HG02759 (cell line): Measurements from ENCODE around the gene ELF2.
"Not testable (repeated sequence)": the region's sequence is repeated elsewhere in the genome, so short reads cannot be mapped to it uniquely, and the experiment has no call there.

Source experiments
- ATAC-seq: cut with Tn5 transposase; IDR thresholded peaks from one replicate; pipeline ENCODE4 v1.9.1; 2021; ENCODE audit warnings: mild to moderate bottlenecking, moderate library complexity; ENCODE audit not compliant: unreplicated experiment

ELF2 gene

DNA sequence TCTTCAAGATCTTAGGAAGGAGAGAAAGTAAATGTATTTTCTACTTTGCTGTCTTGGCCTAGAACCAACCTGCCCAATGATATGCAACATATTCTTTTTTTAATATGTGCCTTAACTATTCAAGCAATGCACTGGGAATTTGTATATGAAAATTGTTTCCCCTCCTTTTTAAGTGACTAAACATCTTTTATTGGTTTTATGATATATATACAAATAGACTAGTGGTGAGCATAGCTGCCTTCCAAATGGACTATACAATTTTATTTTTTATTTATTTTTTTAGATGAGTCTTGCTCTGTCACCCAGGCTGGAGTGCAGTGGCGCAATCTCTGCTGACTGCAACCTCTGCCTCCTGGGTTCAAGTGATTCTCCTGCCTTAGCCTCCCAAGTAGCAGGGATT, 151.2 kb downstream of the ELF2 start:
- ATAC-seq, result no peak

DNA sequence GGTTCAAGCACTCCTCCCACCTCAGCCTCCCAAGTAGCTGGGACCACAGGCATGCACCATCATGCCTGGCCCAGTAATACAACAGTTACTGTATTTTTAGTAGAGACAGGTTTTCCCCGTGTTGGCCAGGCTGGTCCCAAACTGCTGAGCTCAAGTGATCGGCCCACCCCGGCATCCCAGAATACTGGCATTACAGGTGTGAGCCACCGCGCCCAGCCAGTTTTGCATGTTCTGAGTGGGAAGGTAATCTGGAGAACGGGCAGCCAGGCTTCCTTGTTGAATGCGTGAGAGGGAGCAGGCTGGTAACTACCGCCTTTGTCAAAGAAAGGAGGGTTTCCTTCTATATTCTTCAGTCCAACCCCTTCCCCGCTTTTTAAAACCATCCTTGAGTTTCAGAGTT, 152.3 kb downstream of the ELF2 start:
- ATAC-seq, result no peak

DNA sequence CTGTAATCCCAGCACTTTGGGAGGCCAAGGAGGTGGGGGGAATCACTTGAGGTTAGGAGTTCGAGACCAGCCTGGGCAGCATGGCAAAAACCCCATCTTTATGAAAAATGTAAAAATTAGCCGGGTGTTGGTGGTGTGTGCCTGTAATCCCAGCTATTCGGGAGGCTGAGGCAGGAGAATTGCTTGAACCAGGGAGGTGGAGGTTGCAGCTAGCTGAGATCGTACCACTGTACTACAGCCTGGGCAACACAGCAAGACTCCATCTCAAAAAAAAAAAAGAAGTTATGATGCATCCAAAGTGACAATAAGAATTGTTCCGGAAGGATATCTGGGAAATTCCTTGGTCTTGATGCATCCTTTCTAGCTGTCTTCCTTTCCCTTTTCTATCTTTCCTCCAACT, 154.2 kb downstream of the ELF2 start:
- no peak for ATAC-seq

DNA sequence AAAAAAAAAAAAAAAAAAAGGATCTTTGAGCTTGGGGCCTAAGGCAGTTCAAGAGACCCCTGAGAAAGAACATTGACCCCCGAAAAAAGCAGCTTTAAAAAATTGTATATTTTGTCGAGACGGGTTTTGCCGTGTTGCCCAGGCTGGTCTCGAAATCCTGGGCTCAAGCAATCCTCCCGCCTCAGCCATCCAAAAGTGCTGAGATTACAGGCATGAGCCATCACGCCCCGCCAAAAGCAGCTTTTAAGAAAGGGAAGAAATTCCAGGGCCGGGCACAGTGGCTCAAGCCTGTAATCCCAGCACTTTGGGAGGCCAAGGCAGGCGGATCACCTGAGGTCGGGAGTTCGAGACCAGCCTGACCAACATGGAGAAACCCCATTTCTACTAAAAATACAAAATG, 155.9 kb downstream of the ELF2 start:
- not testable (repeated sequence) for ATAC-seq

DNA sequence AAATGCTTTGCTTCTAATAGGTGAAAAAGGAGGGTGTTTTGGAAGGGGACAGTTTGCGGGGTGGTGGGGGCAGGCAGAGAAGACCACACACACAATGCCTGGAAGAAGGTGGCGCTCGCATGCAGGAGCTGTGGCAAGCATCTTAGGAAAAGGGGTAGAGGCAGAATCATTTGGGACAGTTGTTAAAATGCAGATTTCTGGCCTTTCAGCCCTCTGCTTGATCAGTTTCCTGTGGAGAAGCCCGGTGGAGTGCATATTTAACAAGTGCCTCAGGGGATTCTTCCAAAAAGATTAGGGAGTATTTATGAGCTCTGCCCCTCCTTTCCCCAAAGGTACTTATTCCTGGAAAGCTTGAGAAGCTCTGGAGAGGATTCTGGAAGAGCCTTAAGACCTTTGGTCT, 156.6 kb downstream of the ELF2 start:
- ATAC-seq, result no peak

DNA sequence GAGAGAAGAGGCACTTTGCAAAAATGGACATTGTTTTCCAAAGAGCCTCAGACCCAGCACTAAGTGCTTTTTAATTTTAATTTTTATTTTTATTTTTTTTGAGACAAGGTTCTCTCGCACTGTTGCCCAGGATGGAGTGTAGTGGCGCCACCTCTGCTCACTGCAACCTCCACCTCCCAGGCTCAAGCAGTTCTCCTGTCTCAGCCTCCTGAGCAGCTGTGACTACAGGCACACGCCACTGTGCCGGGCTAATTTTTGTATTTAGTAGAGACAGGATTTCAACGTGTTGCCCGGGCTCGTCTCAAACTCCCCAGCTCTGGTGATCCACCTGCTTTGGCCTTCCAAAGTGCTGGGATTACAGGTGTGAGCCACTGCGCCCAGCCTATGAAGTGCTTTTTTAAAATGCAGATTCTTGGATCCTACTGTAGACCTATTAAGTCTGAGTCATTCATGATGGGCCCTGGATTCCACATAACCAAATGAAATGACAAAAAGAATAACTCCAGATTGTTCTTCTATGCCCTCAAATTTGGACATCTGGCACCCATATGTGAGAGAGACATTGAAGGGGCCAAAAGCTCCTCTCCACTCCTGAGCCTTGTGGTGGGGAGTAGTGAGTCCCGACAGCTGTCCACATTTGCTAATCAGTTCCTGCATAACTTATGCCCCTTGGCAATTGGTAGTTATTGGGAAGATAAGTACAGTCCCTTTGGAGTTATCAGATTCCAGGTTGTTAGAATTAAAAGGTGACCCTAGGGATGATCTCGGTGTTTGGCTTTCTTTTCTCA, 157.9 kb downstream of the ELF2 start:
- no peak for ATAC-seq

DNA sequence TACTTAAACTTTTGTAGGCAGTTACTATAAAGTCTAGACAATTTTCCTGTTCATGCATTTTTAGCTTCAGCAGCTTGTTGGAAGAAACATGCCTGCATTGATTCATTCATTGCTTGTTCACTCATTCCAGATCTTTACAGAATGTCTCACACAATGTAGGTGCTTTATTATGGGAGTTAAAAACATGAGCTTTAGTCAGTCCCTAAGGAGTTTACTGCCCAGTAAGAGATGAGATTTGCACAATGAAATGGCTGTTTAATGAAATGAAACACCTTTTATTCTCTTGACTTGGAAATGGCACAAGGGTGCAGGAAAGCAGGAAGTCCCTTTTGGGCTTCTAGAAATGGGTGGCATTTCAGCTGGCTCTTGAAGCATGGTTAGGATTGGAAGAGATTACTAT, 158.5 kb downstream of the ELF2 start:
- ATAC-seq, result no peak

DNA sequence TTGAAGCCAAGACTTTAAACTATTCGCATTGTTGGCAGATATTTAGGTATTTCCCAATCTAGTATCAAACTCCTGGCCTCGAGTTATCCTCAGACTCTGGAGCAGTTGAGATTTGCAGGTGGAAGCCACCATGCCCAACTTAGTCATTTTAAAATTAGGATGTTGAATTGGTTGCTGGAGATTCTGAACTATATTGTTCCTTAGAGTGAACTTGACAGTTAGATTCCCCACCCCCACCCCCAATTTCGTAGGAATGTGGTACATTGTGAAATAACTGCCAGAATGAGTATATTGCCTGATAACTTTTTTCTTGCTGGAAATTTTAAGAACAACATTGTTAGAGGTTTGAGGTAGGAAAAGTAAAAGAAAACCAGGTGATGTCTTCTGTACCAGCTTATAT, 159.2 kb downstream of the ELF2 start:
- no peak for ATAC-seq

DNA sequence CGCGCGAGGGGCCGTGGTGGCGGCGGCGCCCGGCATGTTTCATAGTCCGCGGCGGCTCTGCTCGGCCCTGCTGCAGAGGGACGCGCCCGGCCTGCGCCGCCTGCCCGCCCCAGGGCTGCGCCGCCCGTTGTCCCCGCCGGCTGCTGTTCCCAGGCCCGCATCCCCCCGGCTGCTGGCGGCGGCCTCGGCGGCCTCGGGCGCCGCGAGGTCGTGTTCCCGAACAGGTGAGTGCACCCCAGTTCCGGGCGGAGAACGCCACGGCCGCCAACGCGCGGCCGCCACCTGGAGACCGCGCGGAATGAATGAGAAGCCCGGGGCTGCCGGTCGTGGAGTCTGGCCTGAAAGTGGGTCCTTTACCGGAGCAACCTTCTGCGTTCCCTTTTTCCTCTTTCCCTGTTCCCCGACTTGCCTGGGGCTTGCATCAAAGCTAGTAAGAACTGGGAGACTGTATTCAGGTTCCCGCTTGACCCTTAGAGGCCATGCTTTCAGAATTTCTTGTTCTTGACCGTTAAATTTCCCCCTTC, 161.0 kb downstream of the ELF2 start:
- peak; percentile 40 for ATAC-seq

DNA sequence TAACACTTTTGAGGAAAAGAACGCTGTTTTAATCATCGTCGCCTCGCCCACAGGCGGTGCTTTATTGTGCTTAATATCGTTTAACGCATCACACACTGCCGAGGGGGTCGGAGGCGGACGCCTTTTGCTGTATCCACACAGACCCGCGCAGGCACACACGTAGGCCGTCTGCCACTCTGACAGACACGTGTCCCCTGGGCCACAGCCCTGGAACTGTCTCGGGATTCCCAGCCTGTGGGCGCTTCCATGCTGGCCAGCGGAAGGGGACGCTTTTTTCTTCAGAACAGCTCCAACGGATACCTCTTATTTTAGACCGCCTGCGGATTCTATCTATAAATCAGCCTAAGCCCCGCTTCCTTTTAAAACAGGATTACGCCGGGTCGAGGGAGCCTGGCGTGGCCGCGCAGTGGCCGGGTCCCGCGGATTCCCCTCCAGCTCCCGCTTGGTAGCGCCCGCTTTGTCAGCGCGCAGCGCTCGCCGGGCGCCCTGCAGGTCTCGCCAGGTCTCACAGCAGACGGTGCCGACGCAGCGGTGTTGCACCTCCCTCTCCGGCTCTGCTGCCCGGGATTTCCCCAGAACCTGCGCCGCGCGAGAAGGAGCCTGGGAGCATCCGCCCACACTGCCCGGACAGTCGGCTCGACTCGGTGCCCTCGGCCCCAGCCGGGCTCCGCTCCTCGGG, 161.6 kb downstream of the ELF2 start, which contains the start of gene NOCT:
Gene NOCT (plus strand): TSS at position 513 of the 679 bp plus-strand sequence. CDS start 201 bp downstream, outside the sequence.
- ATAC-seq, result peak; percentile 94

DNA sequence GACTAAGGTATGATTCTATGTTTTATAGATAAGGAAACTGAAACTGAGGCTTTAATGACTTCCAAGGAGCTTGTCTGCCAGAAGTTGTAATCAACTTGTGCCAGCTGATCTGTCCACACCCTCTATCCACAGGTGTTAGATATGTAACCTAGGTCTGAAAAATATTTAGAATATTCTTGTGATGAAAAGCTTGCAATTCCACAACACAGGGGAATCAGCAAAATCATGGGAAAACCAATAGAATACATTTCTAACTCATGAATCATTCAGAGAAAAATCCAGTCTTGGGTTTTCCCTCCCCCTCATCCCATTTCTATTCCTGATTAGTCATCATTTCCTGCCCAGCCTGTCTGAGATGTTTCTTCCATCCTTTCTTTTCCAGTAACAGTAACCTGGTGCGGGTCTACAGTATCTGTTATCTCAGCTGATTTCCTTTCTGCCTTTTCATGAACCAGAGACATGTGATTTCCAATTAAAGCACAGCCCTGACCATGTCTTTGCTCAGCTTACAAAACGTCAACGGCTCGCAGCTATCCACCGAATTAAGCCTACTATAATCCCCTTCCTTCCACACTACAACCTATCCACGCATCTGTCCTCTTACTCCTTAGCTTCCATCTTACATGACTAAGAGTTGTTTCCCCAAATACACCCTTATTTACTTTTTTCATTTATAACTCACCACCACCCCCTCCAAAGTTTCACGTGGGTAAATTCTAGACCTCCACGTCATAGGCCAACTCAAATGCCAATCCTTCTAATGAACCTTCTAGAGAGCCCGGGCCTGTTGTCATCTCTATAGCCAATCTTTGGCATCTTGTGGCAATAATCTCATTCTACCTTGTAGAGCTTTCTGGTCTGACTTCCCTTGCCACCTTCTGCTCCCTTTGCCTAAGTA, 162.4 kb downstream of the ELF2 start:
- ATAC-seq, result peak; percentile 3

DNA sequence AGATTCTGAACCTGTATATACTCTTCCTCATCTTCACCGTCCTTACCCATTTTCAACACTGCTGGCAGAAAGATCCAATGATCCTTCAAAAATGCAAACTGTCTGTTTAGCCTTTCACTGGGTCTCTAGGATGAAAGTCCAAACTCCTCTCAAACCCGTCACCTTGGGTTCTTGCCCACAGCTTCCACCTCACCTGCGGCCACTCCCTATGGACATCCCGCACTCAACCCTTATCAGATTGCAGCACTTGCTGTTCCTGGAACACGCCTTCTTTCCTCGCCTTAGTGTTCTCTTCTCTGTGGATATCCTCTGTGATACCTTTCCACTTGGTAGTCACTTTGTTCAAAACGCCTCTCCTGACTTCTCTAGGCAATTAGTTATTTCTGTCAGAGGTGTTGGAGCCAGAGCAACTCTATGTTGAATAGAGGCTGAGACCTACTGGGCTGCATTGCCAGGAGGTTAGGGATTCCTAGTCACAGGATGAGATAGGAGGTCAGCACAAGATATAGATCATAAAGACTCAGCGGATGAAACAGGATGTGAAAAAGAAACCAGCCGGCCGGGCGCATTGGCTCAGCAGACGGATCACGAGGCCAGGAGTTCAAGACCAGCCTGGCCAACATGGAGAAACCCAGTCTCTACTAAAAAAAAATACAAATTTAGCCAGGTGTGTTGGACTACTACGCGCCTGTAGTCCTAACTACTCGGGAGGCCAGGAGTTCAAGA, 165.6 kb downstream of the ELF2 start:
- no peak for ATAC-seq

DNA sequence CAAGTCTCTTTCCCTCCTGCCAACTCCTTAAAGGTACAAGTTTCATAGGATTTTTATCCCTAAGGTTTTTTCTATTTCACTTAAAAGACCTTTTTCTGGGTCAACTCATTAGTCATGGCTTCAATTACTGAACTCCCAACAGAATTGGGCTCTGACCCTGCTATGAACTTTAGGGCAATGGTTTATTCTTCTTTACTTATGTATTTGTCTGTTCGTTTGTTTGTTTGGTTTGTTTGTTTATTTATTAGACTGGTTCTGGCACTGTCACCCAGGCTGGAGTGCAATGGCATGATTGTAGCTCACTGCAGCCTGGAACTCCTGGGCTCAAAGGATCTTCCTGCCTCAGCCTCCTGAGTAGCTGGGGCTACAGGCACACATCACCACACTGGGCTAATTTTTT, 167.3 kb downstream of the ELF2 start:
- no peak for ATAC-seq

DNA sequence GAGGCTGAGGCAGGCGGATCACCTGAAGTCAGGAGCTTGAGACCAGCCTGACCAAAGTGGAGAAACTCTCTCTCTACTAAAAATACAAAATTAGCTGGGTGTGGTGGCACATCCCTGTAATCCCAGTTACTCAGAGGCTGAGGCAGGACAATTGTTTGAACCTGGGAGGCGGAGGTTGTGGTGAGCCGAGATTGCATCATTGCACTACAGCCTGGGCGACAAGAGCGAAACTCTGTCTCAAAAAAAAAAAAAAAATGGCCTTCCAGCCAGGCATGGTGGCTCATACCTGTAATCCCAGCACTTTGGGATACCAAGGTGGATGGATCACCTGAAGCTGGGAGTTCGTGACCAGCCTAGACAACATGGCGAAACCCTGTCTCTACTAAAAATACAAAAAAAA, 168.7 kb downstream of the ELF2 start:
- ATAC-seq, result not testable (repeated sequence)

DNA sequence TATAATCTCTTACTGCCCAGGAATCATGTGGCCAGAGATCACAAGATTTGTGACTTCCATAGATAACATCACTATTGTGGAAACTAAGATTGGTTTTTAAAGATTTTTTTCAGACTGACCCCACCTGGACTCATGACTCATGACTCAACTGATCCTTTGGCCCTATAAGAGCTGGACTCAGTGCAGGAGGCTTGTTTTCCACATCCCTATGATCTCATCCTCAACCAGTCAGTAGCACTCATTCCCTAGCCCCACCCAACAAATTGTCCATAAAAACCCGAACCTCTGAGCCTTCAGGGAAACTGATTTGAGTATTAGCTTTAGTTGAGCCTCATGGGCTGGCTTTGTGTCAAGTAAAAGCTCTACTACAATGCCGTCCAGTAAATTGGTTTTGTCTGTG, 169.4 kb downstream of the ELF2 start:
- no peak for ATAC-seq
